ENCODE data around the gene EML4. TPM values are rescaled to one million over a fixed set of nuclear protein-coding genes. Genes with fewer than 3 reads are reported as not detected.

EML4 gene
- total and polyA plus RNA-seq, 4 donors, result 22.6 to 85.8 (median 54.4) TPM

DNA sequence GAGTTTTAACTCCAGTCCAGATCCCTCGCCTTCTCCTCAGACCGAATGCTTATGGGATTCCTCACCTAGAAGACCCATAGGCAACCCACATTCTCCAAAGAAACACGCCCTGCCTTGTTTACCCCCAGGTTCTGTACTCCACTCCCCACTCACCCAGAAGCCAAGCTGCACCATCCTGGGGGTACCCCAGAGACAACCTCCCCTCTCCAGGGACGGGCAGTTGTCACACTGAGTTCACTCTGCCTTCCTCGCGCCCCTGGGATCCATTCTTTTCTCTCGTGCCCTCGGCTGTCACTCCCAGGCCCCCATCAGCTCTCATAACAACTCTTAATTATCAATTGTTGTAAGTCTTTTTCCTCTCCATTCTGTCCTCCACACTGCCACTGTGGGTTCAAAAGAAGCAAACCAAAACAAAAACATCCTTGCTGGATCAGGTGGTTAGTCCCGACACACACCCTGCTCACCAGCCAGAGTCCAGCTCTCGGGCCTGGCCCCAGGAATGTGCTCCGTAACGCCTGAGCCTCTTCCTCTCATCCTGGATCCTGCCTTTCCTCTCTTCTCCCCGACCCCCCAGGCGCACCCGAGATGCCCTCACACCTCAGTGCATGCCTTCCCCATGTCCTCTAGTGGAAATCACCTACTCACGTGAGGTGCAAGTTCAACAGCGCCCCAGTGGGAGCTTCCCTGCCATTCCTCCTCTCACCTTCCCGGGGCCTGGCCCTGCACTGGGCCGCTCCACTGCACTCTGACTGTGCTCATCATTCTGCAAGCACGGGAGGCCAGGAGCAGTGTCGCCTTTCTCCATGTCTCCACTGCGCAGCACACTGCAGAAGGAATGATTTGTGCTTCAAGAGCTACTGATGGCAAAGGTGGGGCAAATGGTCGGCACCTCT is 171.1 kb downstream of the EML4 start:
- ATAC-seq (ENCODE audit: insufficient read depth, low FRiP score), result no peak
- H3K27me3 ChIP-seq (ENCODE audit: control insufficient read depth in 3 of 3, insufficient read depth in 3 of 3, low read length in 2 of 3), result no peaks in the 10 kb centered on the region

DNA sequence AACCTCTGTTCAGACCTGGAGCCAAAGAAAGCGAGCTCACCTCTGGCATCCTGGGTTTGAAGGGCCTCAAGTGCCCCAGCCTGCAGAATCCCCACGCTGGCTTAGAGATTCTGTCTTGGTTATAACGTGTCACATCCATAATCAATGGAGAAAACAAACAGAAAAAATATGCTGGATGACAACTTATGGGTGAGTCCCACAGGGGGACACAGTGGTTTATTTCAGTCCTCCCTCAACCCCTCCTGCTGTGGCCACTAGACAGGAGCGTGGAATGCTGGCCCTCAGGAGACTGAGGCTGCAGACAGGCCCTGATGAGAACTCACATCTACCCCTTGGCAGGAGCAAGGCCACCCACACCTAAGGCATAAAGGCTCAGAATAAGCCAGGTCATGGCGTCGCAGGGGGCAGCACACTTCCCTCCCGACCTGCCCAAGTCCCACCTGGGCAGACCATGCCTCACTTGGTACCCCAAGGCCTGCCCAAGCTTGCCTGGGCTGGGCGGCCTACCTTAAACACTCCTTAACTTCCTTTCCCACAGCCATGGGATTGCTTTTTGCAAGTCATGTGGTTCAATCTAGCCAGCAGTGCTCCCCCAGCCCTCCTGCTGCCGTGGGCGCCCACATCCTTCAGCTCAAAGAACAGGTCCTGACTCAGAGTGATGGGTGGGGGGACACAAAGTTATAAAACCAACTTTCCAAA is 171.9 kb downstream of the EML4 start:
- H3K9ac ChIP-seq (ENCODE audit: insufficient read depth in 1 of 2, low read length in 2 of 2), result no peak overlapping the region
- H3K4me3 ChIP-seq, result no peak overlapping the region
- no peaks in the 10 kb centered on the region for H3K27me3 ChIP-seq (ENCODE audit: control insufficient read depth in 3 of 3, insufficient read depth in 3 of 3, low read length in 2 of 3)
- H3K36me3 ChIP-seq (ENCODE audit: control insufficient read depth in 4 of 4, insufficient read depth in 4 of 4, low read length in 4 of 4), result peaks cover 0 to 26% (median 11%) of the 10 kb centered on the region in 4 donors
- DNase-seq, result no peak
- ATAC-seq (ENCODE audit: insufficient read depth, low FRiP score), result no peak
- H3K27ac ChIP-seq (ENCODE audit: low read depth in 1 of 2, low read length in 1 of 2), result no peak overlapping the region
- 93 to 94% methylated on average over 9 to 10 of the region's 10 CpGs for WGBS, 2 donors
- H3K9me3 ChIP-seq (ENCODE audit: control insufficient read depth in 4 of 4, insufficient read depth in 3 of 4, low read length in 3 of 4), result no peaks in the 10 kb centered on the region
- TF ChIP-seq, protein P1, sequence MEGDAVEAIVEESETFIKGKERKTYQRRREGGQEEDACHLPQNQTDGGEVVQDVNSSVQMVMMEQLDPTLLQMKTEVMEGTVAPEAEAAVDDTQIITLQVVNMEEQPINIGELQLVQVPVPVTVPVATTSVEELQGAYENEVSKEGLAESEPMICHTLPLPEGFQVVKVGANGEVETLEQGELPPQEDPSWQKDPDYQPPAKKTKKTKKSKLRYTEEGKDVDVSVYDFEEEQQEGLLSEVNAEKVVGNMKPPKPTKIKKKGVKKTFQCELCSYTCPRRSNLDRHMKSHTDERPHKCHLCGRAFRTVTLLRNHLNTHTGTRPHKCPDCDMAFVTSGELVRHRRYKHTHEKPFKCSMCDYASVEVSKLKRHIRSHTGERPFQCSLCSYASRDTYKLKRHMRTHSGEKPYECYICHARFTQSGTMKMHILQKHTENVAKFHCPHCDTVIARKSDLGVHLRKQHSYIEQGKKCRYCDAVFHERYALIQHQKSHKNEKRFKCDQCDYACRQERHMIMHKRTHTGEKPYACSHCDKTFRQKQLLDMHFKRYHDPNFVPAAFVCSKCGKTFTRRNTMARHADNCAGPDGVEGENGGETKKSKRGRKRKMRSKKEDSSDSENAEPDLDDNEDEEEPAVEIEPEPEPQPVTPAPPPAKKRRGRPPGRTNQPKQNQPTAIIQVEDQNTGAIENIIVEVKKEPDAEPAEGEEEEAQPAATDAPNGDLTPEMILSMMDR (IDR thresholded peaks at IDR 0.05; ENCODE audit: control extremely low read depth, extremely low read depth), result no peak
- peaks cover 0 to 12% (median 0%) of the 10 kb centered on the region in 5 donors for H3K4me1 ChIP-seq (ENCODE audit: control insufficient read depth in 5 of 5, insufficient read depth in 5 of 5, low read length in 5 of 5)

More for the DNA sequence above, 171.1 kb downstream of the EML4 start:
- Histone ChIP-seq H3K4me1 (ENCODE audit: control insufficient read depth in 5 of 5, insufficient read depth in 5 of 5, low read length in 5 of 5) (peaks cover 0 to 12% (median 0%) of the 10 kb centered on the region in 5 donors), H3K4me3 (no peak overlapping the region), H3K9ac (ENCODE audit: insufficient read depth in 1 of 2, low read length in 2 of 2) (no peak overlapping the region), H3K36me3 (ENCODE audit: control insufficient read depth in 4 of 4, insufficient read depth in 4 of 4, low read length in 4 of 4) (peaks cover 0 to 18% (median 14%) of the 10 kb centered on the region in 4 donors), H3K9me3 (ENCODE audit: control insufficient read depth in 4 of 4, insufficient read depth in 3 of 4, low read length in 3 of 4) (no peaks in the 10 kb centered on the region), H3K27ac (ENCODE audit: low read depth in 1 of 2, low read length in 1 of 2) (peak overlapping the region in 1 of 2 donors; percentile 1)
- 88 to 92% methylated on average over 23 of the region's 23 CpGs for WGBS, 2 donors
- TF ChIP-seq, protein P1 (IDR thresholded peaks at IDR 0.05; ENCODE audit: control extremely low read depth, extremely low read depth), result no peak
- DNase-seq, result no peak

DNA sequence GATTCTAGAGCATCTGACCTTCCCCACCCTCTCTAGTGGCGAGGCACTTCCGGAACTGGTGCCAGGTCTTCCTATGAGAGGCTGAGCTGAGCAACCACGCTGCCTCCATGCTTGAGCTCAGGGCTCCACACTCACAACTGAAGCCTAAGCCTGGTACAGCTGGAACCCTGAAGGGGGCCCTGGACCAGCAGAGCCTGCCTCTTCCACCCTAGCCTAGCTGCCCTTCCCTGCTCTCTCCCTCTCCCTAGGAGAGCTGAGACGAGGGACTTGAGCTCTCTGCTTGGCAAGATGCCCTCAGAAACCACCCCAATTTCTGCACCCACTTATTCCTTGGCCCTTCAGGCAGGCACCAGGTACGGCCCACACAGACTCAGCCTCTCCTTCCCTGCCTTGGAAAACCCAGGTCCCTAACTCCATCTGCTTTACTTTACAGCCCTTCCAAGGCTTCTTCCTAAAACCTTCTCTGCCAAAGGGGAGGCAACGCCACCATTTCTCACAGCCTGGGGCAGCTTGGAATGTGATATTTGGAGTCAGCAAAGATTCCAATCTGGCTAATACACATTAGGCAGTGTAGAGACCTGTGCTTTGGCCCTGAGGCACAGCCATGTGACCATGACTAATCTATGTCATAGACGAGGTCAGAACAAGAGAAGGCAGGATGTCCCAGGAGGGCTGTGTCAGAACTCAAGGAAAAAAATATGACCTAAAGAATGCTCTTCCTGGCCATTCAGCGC is 173.1 kb downstream of the EML4 start:
- WGBS, 2 donors, result 72 to 82% methylated on average over 8 of the region's 8 CpGs
- Histone ChIP-seq H3K9ac (ENCODE audit: insufficient read depth in 1 of 2, low read length in 2 of 2) (no peak overlapping the region), H3K4me1 (ENCODE audit: control insufficient read depth in 5 of 5, insufficient read depth in 5 of 5, low read length in 5 of 5) (peaks cover 0 to 14% (median 0%) of the 10 kb centered on the region in 5 donors), H3K27ac (ENCODE audit: low read depth in 1 of 2, low read length in 1 of 2) (peak overlapping the region in 1 of 2 donors; percentile 64), H3K27me3 (ENCODE audit: control insufficient read depth in 3 of 3, insufficient read depth in 3 of 3, low read length in 2 of 3) (no peaks in the 10 kb centered on the region), H3K9me3 (ENCODE audit: control insufficient read depth in 4 of 4, insufficient read depth in 3 of 4, low read length in 3 of 4) (no peaks in the 10 kb centered on the region), H3K4me3 (no peak overlapping the region), H3K36me3 (ENCODE audit: control insufficient read depth in 4 of 4, insufficient read depth in 4 of 4, low read length in 4 of 4) (peaks cover 0 to 21% (median 9%) of the 10 kb centered on the region in 4 donors)
- DNase-seq, result peak in 1 of 3 donors; percentile 10
- TF ChIP-seq, protein P1 (IDR thresholded peaks at IDR 0.05; ENCODE audit: control extremely low read depth, extremely low read depth), result no peak
- ATAC-seq (ENCODE audit: insufficient read depth, low FRiP score), result no peak
